Ecto neural progenitor cell (in vitro differentiated cells): ENCODE results near the gene EIF3I.
A peak's percentile ranks its signal among the peaks of the same experiment; 100 is the strongest.

Experiments
- DNase-seq: peaks from one replicate; pipeline ENCODE4 v3.0.0-alpha.2; 2018; ENCODE audit warnings: low spot score

EIF3I gene

GRCh38 chr1:32198237-32199042 lies 23.8 kb upstream of the EIF3I start:
- DNase-seq, result no peak

- DNase-seq, result no peak
These were observed 23.0 kb upstream of the EIF3I start for GRCh38 chr1:32199043-32199716.

GRCh38 chr1:32199717-32200072 lies 22.5 kb upstream of the EIF3I start:
- DNase-seq, result no peak

GRCh38 chr1:32200226-32201010 lies 21.8 kb upstream of the EIF3I start, which contains the start of gene CCDC28B:
CCDC28B (plus strand) TSS chr1:32200595; CDS start chr1:32201936, 1,341 bp downstream.
- DNase-seq, result peak; percentile 84

- DNase-seq, result peak; percentile 79
These were observed 21.0 kb upstream of the EIF3I start for GRCh38 chr1:32201011-32201855.

GRCh38 chr1:32204943-32205361 lies 17.3 kb upstream of the EIF3I start:
- DNase-seq, result no peak

GRCh38 chr1:32205401-32206370 lies 16.5 kb upstream of the EIF3I start, which contains the start of gene IQCC:
IQCC (plus strand) TSS chr1:32205671; CDS start chr1:32205682, 11 bp downstream.
- DNase-seq, result peak; percentile 90

GRCh38 chr1:32208469-32208868 lies 13.7 kb upstream of the EIF3I start:
- DNase-seq, result no peak

GRCh38 chr1:32208891-32209328 lies 13.3 kb upstream of the EIF3I start, which contains the start of gene DCDC2B:
DCDC2B (plus strand) TSS chr1:32209089; CDS start chr1:32209094, 5 bp downstream.
- DNase-seq, result no peak

GRCh38 chr1:32215629-32216480 lies 6.4 kb upstream of the EIF3I start:
- peak; percentile 70 for DNase-seq

- no peak for DNase-seq
These were observed 5.6 kb upstream of the EIF3I start for GRCh38 chr1:32216566-32216965.

GRCh38 chr1:32219022-32219421 lies 3.2 kb upstream of the EIF3I start:
- no peak for DNase-seq

- DNase-seq, result no peak
These were observed 1.2 kb upstream of the EIF3I start for GRCh38 chr1:32220746-32221580.

GRCh38 chr1:32221581-32221979 lies 627 bp upstream of the EIF3I start:
- no peak for DNase-seq

- DNase-seq, result no peak
These were observed 1.5 kb downstream of the EIF3I start for GRCh38 chr1:32223683-32224082.

GRCh38 chr1:32224285-32224684 lies 2.1 kb downstream of the EIF3I start:
- no peak for DNase-seq

- no peak for DNase-seq
These were observed 6.6 kb downstream of the EIF3I start for GRCh38 chr1:32228771-32229170.

GRCh38 chr1:32231843-32232432 lies 9.7 kb downstream of the EIF3I start:
- DNase-seq, result no peak
